Keratinocyte (primary cell): Measurements from ENCODE around the gene ZHX3.

Experiments
- CTCF ChIP-seq, 3 experiments: IDR thresholded peaks in 1 of 3; conservative IDR thresholded peaks in 1 of 3; optimal IDR thresholded peaks in 1 of 3; 2 replicates in 2 of 3; 3 replicates in 1 of 3; pipeline versions ENCODE3 to v1.5.1; 2011; ENCODE audit warnings: low read length in 3 of 3, mild to moderate bottlenecking in 3 of 3, moderate library complexity in 2 of 3, control low read depth in 1 of 3, inconsistent platforms in 1 of 3; ENCODE audit not compliant: insufficient read depth in 2 of 3; ENCODE audit errors: extremely low read depth in 1 of 3
- EZH2 ChIP-seq: IDR thresholded peaks from one replicate; pipeline ENCODE4 v1.6.1; 2012; ENCODE audit warnings: inconsistent platforms, mild to moderate bottlenecking, low read length, moderate library complexity

GRCh38 chr20:41350408-41350962, 33.0 kb upstream of the ZHX3 start:
- no peak for TF ChIP-seq CTCF (optimal IDR thresholded peaks at IDR 0.05 in 1 of 3, IDR thresholded peaks at IDR 0.05 in 1 of 3, conservative IDR thresholded peaks at IDR 0.05 in 1 of 3; ENCODE audit: extremely low read depth in 1 of 3, insufficient read depth in 2 of 3, low read length in 3 of 3)
- no peak for TF ChIP-seq EZH2
